Fibroblast of skin of left biceps (primary cell): Measurements from ENCODE around the gene ADGRG6.

Experiments used
- DNase-seq, 2 experiments: peaks; one replicate each; pipeline ENCODE4 v3.0.0-alpha.2; 2013; ENCODE audit warnings: low read depth in 2 of 2

Gene ADGRG6

GRCh38 chr6:142322066-142322465, 20.3 kb downstream of the ADGRG6 start:
- no peak for DNase-seq

- DNase-seq: no peak
Measured at GRCh38 chr6:142322504-142323198, 20.8 kb downstream of the ADGRG6 start.

- no peak for DNase-seq
Measured at GRCh38 chr6:142323377-142323776, 21.6 kb downstream of the ADGRG6 start.

GRCh38 chr6:142324111-142324510, 22.3 kb downstream of the ADGRG6 start:
- no peak for DNase-seq

GRCh38 chr6:142325111-142325510, 23.3 kb downstream of the ADGRG6 start:
- DNase-seq: no peak

GRCh38 chr6:142326540-142326939, 24.7 kb downstream of the ADGRG6 start:
- no peak for DNase-seq

- no peak for DNase-seq
Measured at GRCh38 chr6:142328070-142328469, 26.3 kb downstream of the ADGRG6 start.

GRCh38 chr6:142329486-142330113, 27.8 kb downstream of the ADGRG6 start:
- no peak for DNase-seq

- DNase-seq: peak in 1 of 2 experiments; percentile 16
Measured at GRCh38 chr6:142331075-142331551, 29.3 kb downstream of the ADGRG6 start.

- no peak for DNase-seq
Measured at GRCh38 chr6:142331601-142332000, 29.8 kb downstream of the ADGRG6 start.

GRCh38 chr6:142332393-142333098, 30.7 kb downstream of the ADGRG6 start:
- DNase-seq: no peak

GRCh38 chr6:142333431-142333830, 31.6 kb downstream of the ADGRG6 start:
- DNase-seq: no peak

GRCh38 chr6:142334294-142334693, 32.5 kb downstream of the ADGRG6 start:
- no peak for DNase-seq

GRCh38 chr6:142335415-142335814, 33.6 kb downstream of the ADGRG6 start:
- no peak for DNase-seq

- DNase-seq: no peak
Measured at GRCh38 chr6:142336183-142336582, 34.4 kb downstream of the ADGRG6 start.

GRCh38 chr6:142336787-142337186, 35.0 kb downstream of the ADGRG6 start:
- DNase-seq: no peak

- no peak for DNase-seq
Measured at GRCh38 chr6:142339113-142339512, 37.3 kb downstream of the ADGRG6 start.

- DNase-seq: no peak
Measured at GRCh38 chr6:142339968-142340658, 38.3 kb downstream of the ADGRG6 start.

- DNase-seq: no peak
Measured at GRCh38 chr6:142341855-142342330, 40.1 kb downstream of the ADGRG6 start.

GRCh38 chr6:142342986-142343385, 41.2 kb downstream of the ADGRG6 start:
- DNase-seq: no peak

- DNase-seq: no peak
Measured at GRCh38 chr6:142343938-142344337, 42.1 kb downstream of the ADGRG6 start.

- no peak for DNase-seq
Measured at GRCh38 chr6:142345261-142345660, 43.5 kb downstream of the ADGRG6 start.
